GM18526 (cell line): ENCODE data around the gene CBX6.

Experiments
- POLR2A ChIP-seq: IDR thresholded peaks from 3 replicates; pipeline ENCODE4 v1.6.1; 2011; ENCODE audit not compliant: insufficient read length; ENCODE audit errors: extremely low read depth

The CBX6 gene

GRCh38 chr22:38878001-38878400 is 6.0 kb upstream of the CBX6 start:
- no peak for TF ChIP-seq POLR2A

GRCh38 chr22:38874529-38875222 is 2.7 kb upstream of the CBX6 start:
- TF ChIP-seq POLR2A, result no peak

DNA sequence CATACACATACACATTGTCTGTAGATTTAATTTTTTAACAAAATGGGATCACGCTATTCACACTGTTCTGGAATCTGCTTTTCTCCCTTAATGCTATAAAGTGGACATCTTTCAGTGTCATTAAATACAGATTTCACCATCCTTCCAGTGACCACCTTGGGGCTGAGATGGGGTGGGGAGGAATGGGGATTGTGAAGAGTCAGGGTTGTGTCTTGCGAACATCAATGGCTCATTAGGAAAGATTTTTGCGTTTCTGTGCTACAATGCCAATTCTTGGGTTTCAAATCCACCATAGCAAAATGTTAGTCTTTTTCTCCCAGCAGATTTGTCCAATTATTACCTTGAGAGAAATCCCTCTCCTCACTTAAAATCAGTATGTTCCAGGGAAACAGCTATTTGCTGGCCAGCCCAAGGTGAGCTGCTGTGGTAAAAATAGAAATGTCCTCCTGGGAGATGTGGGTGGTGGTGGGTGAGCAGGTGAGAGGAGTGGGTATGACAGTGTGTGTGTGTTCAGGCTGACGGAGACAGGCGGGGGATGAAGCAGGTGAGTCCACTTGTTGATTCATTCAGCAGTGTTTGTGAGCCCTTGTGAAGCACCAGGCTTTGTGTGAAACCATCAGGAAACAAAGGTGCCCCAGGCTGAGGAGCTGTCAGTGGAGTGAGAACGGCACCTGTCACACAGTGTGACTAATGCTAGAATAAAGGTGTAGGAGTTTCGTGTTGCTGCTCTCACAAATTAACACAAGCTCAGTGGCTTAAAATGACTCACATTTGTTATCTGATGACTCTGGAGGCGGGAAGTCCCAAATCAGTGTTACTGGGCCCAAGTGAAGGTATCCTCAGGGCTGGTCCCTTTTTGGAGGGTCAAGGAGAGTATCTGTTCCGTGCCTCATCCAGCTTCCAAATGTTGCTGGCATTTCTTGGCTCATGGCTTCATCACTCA is 1.7 kb upstream of the CBX6 start:
- TF ChIP-seq POLR2A, result no peak

- TF ChIP-seq POLR2A, result no peak
These were observed 824 bp upstream of the CBX6 start for GRCh38 chr22:38872831-38873248.

GRCh38 chr22:38871360-38872171 is 450 bp downstream of the CBX6 start:
- no peak for TF ChIP-seq POLR2A

- no peak for TF ChIP-seq POLR2A
These were observed 1.1 kb downstream of the CBX6 start for GRCh38 chr22:38870791-38871359.

DNA sequence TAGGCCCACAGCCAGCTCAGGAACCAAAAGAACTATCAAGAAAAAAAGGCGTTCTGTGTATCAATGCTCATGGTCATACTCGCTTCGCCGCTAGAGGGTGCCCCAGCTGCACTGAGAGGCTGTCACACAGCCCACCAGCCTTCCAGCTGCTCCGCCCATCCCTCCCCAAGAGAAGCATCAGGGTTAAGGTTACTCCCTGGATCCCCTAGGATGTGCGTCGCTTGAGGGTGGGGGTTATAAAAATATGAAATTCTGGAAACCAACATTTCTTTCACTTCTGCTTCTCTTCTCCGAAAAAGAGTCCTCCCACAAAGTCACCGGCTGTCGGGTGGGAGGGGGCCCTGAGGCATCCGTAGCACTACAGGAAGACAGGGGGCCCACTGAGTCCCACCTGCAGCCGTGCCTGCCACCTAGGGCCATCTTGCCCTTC is 1.7 kb downstream of the CBX6 start:
- no peak for TF ChIP-seq POLR2A

DNA sequence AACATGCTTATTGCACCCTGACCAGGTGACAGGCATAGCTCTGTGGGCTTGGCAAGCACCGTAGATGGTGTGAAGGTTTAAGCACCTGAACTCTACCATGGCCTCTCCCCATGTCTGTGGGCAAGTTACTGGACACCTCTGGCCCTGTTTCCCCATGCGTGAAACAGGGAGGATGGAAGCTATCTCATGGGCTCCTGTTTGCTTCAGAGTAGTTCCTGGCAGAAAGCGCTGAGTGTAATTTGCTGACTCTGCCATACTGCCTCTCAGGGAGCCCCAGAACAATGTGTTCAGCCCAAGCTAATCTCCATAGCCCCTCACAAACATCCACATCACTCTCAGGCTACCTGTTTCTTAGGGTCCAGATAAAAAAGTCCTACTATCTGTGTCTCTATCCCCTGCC is 2.4 kb downstream of the CBX6 start:
- no peak for TF ChIP-seq POLR2A

- peak; percentile 0 for TF ChIP-seq POLR2A
These were observed 3.1 kb downstream of the CBX6 start for GRCh38 chr22:38868886-38869381.

GRCh38 chr22:38868286-38868721 is 3.7 kb downstream of the CBX6 start:
- TF ChIP-seq POLR2A, result no peak

GRCh38 chr22:38867471-38868285 is 4.3 kb downstream of the CBX6 start:
- no peak for TF ChIP-seq POLR2A

DNA sequence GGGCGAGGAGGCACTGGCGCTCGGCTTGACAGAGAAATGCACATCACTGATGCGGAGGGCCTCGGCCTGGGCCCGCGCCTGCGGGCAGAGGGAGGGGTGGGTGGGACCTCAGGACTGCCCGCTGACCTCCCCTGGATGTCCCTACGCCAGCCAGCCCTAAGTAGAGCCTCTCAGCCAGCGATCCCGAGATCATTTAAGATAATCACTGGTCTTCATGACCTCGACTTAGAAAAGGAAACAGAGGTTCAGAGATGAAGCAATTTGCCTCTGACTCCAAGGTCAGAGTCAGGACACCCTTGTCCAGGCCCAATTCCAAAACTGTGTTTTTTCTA is 4.9 kb downstream of the CBX6 start:
- no peak for TF ChIP-seq POLR2A

- TF ChIP-seq POLR2A, result no peak
These were observed 5.5 kb downstream of the CBX6 start for GRCh38 chr22:38866399-38867123.
